Astrocyte of the cerebellum (primary cell): ENCODE measurements around the gene PIK3R6.

ENCODE experiments used
- DNase-seq: peaks from one replicate; pipeline ENCODE4 v3.0.0-alpha.2; 2011; ENCODE audit warnings: low read depth
- H3K4me3 ChIP-seq: 2 replicates; pipeline ENCODE4 v1.5.1; 2011; ENCODE audit warnings: mild to moderate bottlenecking, low read depth, low read length, moderate library complexity
- in situ Hi-C: cut with HindIII; loops from 2 replicates; pipeline ENCODE4 v1.10.0; 2017; ENCODE audit warnings: low sequenced_read_pairs
- TF ChIP-seq, protein P1 (sequence below): IDR thresholded peaks from 2 replicates; pipeline ENCODE4 v1.5.1; 2012; ENCODE audit warnings: low read length, low read depth, moderate library complexity, mild to moderate bottlenecking; ENCODE audit errors: missing control alignments

The PIK3R6 gene

DNA sequence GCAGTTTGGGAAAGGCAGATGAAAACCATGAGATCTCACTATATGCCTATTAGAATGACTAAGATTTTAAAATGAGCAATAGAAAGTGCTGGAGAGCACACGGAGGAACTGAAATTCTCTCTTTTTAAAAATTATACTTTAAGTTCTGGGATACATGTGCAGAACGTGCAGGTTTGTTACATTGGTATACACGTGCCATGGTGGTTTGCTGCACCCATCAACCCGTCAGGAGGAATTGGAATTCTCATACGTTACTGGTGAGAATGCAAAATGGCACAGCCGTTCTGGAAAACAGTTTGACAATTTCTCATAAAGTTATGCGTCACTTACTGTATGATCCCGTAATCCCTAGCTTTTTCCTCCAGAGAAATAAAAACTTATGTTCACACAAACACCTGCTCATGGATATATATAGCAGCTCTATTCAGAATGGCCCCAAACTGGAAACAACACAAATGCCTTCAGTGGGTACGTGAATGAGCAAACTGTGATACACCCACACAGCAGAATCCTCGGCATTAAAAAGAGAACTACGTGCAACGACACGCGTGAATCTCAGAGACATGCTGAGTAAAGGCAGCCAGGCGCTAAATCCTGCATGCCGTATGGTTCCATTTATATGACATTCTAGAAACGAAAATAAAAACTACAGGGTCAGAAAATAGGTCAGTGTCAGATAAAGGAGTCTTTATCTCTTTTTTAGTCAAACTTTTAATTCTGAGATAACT is 11.8 kb downstream of the PIK3R6 start:
- TF ChIP-seq, protein P1, sequence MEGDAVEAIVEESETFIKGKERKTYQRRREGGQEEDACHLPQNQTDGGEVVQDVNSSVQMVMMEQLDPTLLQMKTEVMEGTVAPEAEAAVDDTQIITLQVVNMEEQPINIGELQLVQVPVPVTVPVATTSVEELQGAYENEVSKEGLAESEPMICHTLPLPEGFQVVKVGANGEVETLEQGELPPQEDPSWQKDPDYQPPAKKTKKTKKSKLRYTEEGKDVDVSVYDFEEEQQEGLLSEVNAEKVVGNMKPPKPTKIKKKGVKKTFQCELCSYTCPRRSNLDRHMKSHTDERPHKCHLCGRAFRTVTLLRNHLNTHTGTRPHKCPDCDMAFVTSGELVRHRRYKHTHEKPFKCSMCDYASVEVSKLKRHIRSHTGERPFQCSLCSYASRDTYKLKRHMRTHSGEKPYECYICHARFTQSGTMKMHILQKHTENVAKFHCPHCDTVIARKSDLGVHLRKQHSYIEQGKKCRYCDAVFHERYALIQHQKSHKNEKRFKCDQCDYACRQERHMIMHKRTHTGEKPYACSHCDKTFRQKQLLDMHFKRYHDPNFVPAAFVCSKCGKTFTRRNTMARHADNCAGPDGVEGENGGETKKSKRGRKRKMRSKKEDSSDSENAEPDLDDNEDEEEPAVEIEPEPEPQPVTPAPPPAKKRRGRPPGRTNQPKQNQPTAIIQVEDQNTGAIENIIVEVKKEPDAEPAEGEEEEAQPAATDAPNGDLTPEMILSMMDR = no peak
- H3K4me3 ChIP-seq = no peak overlapping the region
- in situ Hi-C loops = no loop called here
- DNase-seq = no peak

DNA sequence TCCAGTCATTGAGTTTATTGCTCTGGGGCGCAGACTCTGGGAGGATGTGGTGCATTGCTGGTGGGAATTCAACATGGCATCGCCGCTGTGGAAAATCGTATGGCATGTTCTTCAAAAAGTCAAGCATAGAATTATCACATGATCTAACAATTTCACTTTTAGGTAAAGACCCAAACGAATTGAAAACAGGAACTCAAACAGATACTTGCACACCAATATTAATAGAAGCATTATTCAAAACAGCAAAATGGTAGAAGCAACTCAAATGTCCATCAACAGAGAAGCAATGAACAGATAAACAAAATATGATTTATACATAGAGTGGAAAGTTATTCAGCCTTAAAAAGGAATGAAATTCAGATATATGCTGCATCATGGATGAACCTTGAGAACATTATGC is 15.9 kb downstream of the PIK3R6 start:
- in situ Hi-C loops = no loop called here
- TF ChIP-seq, protein P1 = no peak
- no peak for DNase-seq

DNA sequence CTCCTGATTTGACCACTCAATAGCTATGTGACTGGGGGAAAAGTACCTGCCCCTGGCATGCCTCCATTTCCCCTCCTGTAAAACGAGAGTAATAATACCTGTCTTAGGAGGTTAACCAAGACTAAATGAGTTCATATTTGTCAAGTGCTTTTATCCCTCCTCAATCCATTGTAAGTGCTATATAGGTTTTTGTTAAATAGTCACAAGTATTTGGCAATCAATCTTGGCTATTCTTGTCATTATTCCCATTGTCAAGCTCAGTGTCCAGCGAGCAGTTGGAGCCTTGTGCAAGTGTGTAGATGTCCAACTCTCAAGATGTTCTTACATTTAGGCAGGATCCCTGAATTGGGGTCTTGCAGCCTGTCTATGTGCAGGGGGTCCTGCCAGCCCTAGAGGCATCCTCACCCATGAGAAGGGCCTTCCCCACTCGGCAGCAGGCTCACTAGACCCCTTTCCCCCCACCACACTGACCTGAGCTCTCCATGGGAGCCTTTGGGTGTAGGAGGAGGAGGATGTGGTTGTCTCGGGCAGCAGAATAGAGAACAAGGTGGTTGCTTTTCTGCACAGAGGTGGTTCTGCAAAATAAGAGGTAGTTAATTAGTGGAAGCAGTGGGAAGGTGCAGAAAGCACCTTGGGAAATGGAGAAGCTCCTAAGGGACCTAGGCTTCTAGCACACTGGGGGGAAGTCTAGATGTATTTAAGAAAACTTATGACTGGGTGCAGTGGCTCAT is 18.0 kb downstream of the PIK3R6 start:
- no peak for DNase-seq
- H3K4me3 ChIP-seq = no peak overlapping the region
- in situ Hi-C loops = no loop called here
- TF ChIP-seq, protein P1 = no peak

More for the DNA sequence above, 15.9 kb downstream of the PIK3R6 start:
- no peak overlapping the region for H3K4me3 ChIP-seq

DNA sequence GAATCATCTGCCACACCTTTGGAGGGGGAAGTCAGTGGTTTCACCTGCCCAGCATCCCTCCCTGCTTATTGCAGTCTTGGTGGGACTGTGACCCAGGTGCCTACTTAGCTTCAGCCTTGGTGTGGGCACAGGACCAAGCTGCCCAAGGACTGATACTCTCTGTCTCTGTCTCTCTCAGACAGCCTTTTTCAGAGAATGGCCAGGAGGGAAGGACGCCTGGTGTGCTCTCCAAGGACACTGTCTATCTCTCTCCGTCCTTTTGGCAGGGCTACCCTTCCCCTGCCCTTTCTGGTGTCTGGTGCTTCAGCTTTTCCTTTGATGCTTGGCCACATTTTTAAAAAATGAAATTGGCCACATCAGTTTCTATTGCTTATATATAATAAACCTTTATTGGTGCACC is 19.6 kb downstream of the PIK3R6 start:
- in situ Hi-C loops = no loop called here
- no peak overlapping the region for H3K4me3 ChIP-seq
- TF ChIP-seq, protein P1 = no peak
- DNase-seq = no peak

DNA sequence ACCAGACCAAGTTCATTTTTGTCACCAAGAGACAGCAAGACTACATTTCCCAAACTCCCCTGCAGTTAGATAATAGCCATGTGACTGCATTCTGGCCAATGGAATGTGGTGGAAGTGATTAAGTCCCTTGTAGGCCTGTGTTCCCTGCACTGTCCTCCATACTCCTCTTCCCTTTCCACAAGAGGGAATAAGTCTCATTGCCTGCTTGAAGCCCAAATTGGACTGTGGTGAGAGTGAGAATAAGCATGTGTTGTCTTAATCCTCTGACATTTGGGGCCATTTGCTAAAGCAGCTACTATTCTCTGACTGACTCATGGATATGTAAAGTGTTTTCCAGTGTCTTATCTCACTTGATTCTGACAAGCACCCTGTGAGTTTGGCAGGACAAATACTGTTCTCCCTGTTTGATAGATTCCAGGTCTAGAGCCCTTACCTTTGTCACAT is 20.7 kb downstream of the PIK3R6 start:
- in situ Hi-C loops = no loop called here
- H3K4me3 ChIP-seq = no peak overlapping the region
- no peak for DNase-seq
- TF ChIP-seq, protein P1 = no peak

DNA sequence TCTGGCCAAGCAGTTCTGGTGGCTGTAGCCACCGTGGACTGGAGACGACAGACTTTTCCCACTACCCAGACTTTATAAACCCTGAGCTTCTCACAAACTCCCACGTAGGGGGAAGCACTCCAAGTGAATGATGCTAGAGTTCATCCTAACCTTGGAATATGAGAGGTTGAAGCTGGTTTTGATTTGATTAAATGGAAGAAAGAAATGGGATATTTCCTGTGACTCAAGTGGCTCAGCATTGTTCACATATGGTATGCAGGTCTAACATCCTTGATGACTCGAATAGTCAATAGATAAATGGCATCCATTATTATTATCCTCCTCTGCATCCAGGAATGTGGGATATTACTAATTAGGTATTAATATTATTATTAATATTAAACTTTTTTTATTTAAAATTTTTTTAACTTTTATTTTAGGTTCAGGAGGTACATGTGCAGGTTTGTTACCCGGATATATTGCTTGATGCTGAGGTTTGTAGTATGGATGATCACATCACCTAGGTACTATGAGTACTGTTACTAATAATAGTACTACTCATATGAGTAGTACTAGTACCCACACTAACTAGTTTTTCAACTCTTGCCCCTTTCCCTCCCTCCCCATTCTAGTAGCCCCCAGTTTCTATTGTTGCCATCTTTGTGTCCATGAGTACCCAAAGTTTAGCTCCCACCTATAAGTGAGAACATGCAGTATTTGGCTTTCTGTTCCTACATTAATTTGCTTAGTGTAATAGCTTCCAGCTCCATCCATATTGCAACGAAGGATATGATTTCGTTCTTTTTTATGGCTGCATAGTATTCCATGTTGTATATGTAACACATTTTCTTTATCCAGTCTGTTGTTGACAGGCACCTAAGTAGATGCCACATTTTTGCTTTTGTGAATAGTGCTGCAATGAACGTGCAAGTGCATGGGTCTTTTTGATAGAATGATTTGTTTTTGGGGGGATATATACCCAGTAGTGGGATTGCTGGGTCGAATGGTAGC is 22.9 kb downstream of the PIK3R6 start:
- no peak overlapping the region for H3K4me3 ChIP-seq
- TF ChIP-seq, protein P1 = no peak

More for the DNA sequence above, 22.9 kb downstream of the PIK3R6 start:
- no peak for DNase-seq
- in situ Hi-C loops = no loop called here
